ENCODE results near the gene UGT1A6.

DNA sequence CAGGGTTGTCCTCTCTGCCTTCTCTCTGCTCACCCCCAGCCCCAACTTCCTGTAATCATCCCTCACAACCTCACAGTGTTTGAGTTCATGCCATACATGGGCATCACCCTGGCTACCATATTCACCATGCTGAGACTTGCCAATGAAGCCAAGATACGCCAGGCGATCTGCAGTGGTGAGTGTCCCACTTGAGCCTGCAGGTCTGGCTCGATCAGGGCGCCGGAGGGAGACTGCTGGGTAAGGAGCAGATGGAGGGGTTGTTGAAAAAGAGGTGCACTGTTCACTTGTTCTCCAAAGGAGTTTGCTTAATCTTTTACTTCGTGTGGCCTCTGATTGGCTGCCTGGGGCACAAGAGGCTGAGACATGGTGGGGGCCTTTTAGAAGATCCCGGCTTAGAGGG lies 100.0 kb downstream of the UGT1A6 start:
- TF ChIP-seq GATA2 (IDR thresholded peaks at IDR 0.05; ENCODE audit: low read depth, low read length) (no peak), GATA3 (IDR thresholded peaks at IDR 0.05; ENCODE audit: low read depth, low read length) (no peak)

All from SH-SY5Y (cell line).